HS-5 (cell line): Measurements from ENCODE around the gene LARGE1.

Experiments
- DNase-seq: peaks from one replicate; pipeline ENCODE4 v3.0.0-alpha.2; 2012; ENCODE audit warnings: low read depth

LARGE1 gene

DNA sequence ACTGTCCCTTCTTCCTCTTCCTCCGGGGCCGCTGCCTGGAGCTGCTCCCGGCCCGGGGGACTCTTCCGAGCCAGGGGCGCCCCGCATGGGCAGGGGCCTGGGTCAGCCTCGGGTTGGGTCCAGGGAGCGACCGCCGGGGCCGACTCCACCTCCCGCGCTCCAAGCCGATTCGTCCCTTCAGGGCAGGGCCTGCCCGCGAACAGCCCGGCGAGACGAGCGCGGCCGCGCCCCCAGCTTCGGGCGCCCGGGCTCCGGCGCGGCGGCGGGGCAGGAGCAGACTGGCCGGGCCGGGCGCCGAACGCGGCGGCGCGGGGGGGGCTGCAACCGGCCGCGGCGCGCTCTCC is at the start of gene LARGE1:
LARGE1 (minus strand) TSS at position 280 of the 344 bp plus-strand sequence.
- DNase-seq, result no peak

DNA sequence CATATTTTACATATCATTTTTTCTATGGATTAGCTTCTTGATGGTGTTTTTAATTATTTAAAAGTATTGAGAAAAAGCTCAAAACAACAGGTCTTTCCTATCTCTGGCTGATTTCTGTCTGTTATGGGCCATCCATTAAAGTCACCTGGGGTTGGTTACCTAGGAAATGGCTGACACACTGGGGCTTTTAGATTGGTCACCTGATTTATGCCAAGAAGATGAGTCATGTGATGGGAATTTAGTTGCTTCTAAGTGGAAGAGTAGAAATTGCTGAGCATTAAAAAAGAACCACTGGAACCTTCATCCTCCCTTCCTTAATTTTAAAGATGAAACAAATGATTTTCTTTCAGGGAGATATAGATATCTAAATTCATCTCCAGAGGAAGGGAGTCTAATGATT is 48.8 kb upstream of the LARGE1 start:
- DNase-seq, result no peak

GRCh38 chr22:33964121-33964520 is 43.8 kb upstream of the LARGE1 start:
- DNase-seq, result no peak

DNA sequence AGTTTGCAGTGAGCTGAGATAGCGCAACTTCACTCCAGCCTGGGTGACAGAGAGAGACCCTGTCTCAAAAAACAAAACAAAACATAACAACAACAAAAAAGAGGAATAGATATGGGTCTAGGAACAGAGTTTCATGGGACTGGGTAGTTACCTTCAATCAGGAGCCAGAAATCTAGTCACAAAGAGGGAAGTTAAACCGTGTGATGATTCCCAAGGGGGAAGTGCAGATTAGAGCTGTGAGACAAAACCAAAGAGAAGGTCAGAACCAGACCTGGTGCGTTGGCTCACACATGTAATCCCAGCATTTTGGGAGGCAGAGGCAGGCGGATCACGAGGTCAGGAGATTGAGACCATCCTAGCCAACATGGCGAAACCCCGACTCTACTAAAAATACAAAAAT is 42.1 kb upstream of the LARGE1 start:
- DNase-seq, result no peak

- no peak for DNase-seq
Measured at GRCh38 chr22:33958741-33959140, 38.5 kb upstream of the LARGE1 start.

DNA sequence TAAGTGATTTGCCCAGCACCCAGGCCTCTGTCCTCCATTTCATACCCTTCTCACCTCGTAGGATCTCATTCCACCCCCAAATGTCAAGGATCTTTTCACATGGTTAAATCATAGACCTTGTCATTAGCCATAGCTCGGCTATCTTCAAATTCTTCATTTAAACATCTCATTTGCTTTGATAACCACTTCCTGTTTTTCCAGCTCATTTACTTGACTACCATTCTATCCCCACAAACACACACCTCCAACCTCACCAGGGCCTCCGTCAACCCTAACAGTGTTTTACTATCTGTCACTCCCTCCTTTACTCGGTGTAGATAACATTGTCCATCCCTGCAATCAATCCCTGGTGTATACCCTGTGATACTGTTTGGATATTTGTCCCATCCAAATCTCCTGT is 36.8 kb upstream of the LARGE1 start:
- DNase-seq, result no peak

- DNase-seq, result no peak
Measured at GRCh38 chr22:33952776-33953175, 32.5 kb upstream of the LARGE1 start.

- no peak for DNase-seq
Measured at GRCh38 chr22:33940741-33941140, 20.5 kb upstream of the LARGE1 start.

- DNase-seq, result no peak
Measured at GRCh38 chr22:33932997-33933396, 12.7 kb upstream of the LARGE1 start.

GRCh38 chr22:33931406-33931805 is 11.1 kb upstream of the LARGE1 start:
- DNase-seq, result no peak

DNA sequence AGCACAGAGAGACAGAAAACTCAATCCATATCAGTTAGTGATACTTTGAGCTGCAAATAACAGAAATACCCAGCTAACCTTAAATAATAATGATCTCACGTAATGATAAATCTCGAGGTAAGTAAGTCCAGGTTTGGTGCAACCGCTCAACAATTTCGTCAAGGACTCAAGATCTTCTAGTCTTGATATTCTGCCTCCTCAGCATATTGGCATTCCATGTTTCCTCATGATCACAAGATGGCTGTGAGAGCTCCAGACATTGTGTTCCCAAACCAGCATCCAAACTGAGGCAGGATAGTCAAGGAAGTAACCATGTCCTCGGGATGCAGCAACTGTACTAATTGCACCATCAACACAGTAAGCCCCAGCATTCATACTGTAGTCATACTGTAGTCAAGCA is 7.5 kb upstream of the LARGE1 start:
- DNase-seq, result no peak

- DNase-seq, result no peak
Measured at GRCh38 chr22:33925194-33925593, 4.9 kb upstream of the LARGE1 start.

GRCh38 chr22:33923660-33924246 is 3.5 kb upstream of the LARGE1 start:
- no peak for DNase-seq

DNA sequence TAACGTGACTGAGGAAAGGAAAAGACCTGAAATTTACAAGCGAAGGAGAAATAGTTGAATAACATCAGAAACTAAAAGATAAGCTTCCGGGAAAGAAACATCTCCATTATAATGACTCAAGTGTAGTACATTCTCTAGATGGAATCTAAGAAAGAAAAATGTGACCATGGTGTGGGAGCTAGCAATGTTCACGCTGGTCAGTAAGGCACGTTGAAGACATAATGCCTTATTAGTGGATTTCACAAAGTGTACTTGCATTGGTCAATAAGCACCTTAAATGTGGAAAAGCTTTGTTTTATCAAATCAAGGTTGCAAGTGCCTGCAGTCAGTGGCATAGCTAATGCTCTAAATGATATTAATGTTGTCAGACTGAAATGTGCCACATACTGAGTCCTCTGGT is 2.8 kb upstream of the LARGE1 start:
- DNase-seq, result no peak

- no peak for DNase-seq
Measured at GRCh38 chr22:33922349-33922681, 2.0 kb upstream of the LARGE1 start.

GRCh38 chr22:33921525-33922348 is 1.5 kb upstream of the LARGE1 start:
- no peak for DNase-seq

- peak; percentile 10 for DNase-seq
Measured at GRCh38 chr22:33920927-33921524, 750 bp upstream of the LARGE1 start.

DNA sequence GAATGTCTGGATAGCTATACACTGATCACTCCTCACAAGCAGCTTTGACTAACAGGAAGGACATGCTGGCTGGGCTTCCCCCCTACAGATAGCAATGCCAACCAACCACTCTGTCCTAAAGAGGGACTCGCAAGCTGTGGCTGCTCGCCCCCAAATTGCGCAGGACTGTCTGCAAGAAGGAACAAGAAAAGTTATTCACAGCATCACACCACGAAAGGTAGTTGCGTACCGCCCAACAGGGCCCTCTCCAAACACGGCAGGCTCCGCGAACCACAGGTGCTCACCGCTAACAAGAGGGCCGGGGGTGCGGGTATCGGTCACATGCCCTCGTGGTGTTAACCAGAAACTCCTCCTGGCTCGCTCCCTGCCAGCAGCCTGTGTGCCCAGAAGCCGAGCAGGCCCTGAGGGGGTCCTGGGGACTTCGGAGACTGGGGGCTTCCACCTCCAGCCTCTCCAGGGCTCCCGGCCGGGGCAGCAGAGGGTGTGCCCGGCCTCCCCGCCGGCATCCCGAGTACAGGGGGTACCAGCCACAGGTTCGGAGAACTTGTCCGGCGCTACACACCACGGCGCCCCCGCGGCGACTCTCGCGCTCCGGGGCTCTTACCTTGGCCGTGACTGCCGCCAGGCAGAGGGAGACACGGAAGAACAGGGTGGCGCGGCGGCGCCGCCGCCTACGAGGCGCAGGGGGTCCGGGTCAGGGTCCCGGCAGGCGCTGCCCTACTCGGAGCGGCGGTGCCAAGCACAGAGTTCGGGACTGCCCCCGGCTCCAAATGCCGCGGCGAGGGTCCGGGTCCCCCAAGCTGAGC is 682 bp downstream of the LARGE1 start:
- DNase-seq, result no peak

DNA sequence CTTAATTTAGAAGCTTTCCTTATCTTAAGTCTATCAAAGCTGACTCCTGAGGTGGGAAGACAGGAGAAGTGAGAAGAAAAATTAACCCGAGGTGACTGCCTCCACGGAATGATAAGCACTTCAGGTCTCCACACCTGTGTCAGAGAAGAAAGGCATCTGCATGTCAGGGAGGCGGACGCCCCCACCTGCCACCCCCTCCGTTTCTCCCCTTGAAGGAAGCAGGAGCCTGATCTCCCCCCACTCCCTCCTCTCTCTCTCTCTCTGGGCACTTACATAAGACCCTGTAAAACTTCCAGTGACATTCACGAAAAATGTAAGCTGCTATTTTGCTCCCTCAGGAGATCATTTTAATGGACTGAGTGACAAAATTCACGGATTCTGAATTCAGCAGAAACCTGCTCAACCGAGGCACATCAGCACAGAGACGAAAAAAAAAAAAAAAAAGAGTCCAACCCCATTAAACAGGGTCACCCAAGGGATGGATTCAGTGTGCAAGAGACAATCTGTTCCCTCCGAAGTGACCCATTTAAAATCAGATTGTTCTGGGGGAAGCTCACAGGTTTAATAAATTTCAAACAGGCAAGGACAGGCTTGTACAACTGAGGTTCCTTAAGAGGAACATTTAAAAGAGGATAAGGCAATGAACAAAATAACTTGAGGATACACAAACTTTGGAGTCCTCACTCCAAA is 1.5 kb downstream of the LARGE1 start:
- DNase-seq, result no peak

- DNase-seq, result no peak
Measured at GRCh38 chr22:33917744-33918406, 2.4 kb downstream of the LARGE1 start.

DNA sequence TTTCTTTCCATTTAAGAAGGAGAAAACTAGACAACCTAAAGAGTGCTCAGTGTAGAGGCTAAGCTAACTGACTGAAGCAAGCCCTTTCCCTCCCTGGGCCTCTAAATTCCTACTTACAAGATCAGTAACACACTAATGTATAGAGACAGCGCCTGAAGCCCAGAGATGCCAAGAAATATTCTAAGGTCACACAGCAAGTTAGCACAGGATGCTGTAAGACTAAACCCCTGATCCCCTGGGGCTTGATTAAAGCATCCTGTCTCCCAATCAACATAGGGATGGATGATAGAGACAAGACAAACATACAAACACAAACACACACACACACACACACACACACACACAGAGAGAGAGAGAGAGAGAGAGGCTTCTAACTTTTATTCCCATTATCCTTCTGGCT is 5.6 kb downstream of the LARGE1 start:
- no peak for DNase-seq

GRCh38 chr22:33914131-33914530 is 6.1 kb downstream of the LARGE1 start:
- DNase-seq, result no peak
